K562 (cell line): ENCODE measurements around the gene PHYHIPL. TPM values are rescaled to one million over a fixed set of nuclear protein-coding genes. Genes with fewer than 3 reads are reported as not detected.

ENCODE experiments used
- ATAC-seq: fragments of 200-7000 bp; cut with Tn5 transposase; 3 replicates; pipeline ENCODE4 v1.9.1; 2020; ENCODE audit warnings: moderate library complexity
- BruUV-seq: library from RNA; stranded (reverse); fragments of 400-500 nt; replicated peaks from 2 replicates; lab custom pipeline; 2021; lab: Mats Ljungman, UMichigan
- CTCF ChIA-PET: fragments of 300-600 bp; formaldehyde crosslinking; extraction: SDS; loops from one replicate; lab custom pipeline; 2021; ENCODE audit warnings: low intra/inter-chr PET ratio; lab: Yijun Ruan, JAX
- POLR2A ChIA-PET: fragments of 300-600, 350-650 bp; sonication (Branson Sonifier 250); formaldehyde crosslinking; extraction: SDS; loops from one replicate; lab custom pipeline; 2021; ENCODE audit warnings: antibody characterized with exemption, inconsistent platforms; lab: Yijun Ruan, JAX
- DNase-seq, 4 experiments: peaks; one replicate each; pipeline versions ENCODE4 v3.0.0 to v3.0.0-alpha.2; 2011 to 2018; ENCODE audit warnings: low spot score in 3 of 4, mixed read lengths in 3 of 4; ENCODE audit errors: extremely low read depth in 1 of 4
- FAIRE-seq: peaks from 2 replicates; lab custom pipeline; 2011; peaks lifted over from hg19 to GRCh38; lab: Jason Lieb, UNC
- H2AFZ ChIP-seq: 2 replicates; pipeline ENCODE4 v1.6.0; 2011; ENCODE audit warnings: low read depth, low read length, control low read depth, inconsistent platforms
- H3K27ac ChIP-seq: fragments of 200-600 bp; 3 replicates; pipeline ENCODE4 v1.8.0; 2011; ENCODE audit warnings: low read depth, mild to moderate bottlenecking, control low read depth, inconsistent platforms, low read length, moderate library complexity, mixed read lengths; ENCODE audit errors: extremely low read depth
- H3K27me3 ChIP-seq, 2 experiments: fragments of 300-600 bp in 1 of 2; 2 replicates in 1 of 2; 3 replicates in 1 of 2; pipeline versions ENCODE4 v1.6.0 to v1.8.0; 2011; ENCODE audit warnings: inconsistent platforms in 2 of 2, low read length in 2 of 2, mild to moderate bottlenecking in 1 of 2, mixed read lengths in 1 of 2, moderate library complexity in 1 of 2; ENCODE audit not compliant: control insufficient read depth in 2 of 2, insufficient read depth in 2 of 2
- H3K36me3 ChIP-seq: fragments of 300-600 bp; 3 replicates; pipeline ENCODE4 v1.8.0; 2011; ENCODE audit warnings: mild to moderate bottlenecking, low read length, inconsistent platforms; ENCODE audit not compliant: control insufficient read depth, insufficient read depth
- H3K4me1 ChIP-seq, 2 experiments: fragments of 200-600 bp in 1 of 2; replicated peaks in 1 of 2; 2 replicates in 1 of 2; 3 replicates in 1 of 2; pipeline versions ENCODE4 v1.5.1 to v1.8.0; 2011; ENCODE audit warnings: inconsistent platforms in 2 of 2, low read length in 2 of 2, mild to moderate bottlenecking in 1 of 2, mixed read lengths in 1 of 2, moderate library complexity in 1 of 2; ENCODE audit not compliant: control insufficient read depth in 2 of 2, insufficient read depth in 2 of 2
- H3K4me2 ChIP-seq: 2 replicates; pipeline ENCODE4 v1.6.1; 2011; ENCODE audit warnings: low read length, control low read depth, inconsistent platforms, mixed read lengths; ENCODE audit not compliant: insufficient read depth
- H3K4me3 ChIP-seq: fragments of 200-600 bp; sonication (generic), shearing (Covaris generic); 2 replicates; pipeline ENCODE4 v1.5.1; 2016; ENCODE audit warnings: control low read depth, inconsistent platforms
- H3K79me2 ChIP-seq: fragments of 200-600 bp; 3 replicates; pipeline ENCODE4 v1.8.0; 2011; ENCODE audit warnings: low read length, inconsistent platforms; ENCODE audit not compliant: control insufficient read depth, insufficient read depth
- H3K9ac ChIP-seq, 2 experiments: 2 replicates each; pipeline versions ENCODE4 v1.6.0 to v1.6.1; 2011; ENCODE audit warnings: low read depth in 2 of 2, low read length in 2 of 2, control low read depth in 1 of 2, inconsistent platforms in 1 of 2, mild to moderate bottlenecking in 1 of 2, mixed read lengths in 1 of 2; ENCODE audit not compliant: insufficient read depth in 1 of 2
- H3K9me1 ChIP-seq: one replicate; pipeline ENCODE4 v1.6.0; 2011; ENCODE audit warnings: inconsistent platforms, mild to moderate bottlenecking, low read length, moderate library complexity; ENCODE audit not compliant: control insufficient read depth, insufficient read depth
- H3K9me3 ChIP-seq: replicated peaks from 2 replicates; pipeline ENCODE4 v1.5.1; 2011; ENCODE audit warnings: low read depth, low read length, inconsistent platforms; ENCODE audit not compliant: control insufficient read depth, insufficient read depth
- H4K20me1 ChIP-seq: replicated peaks from 2 replicates; pipeline ENCODE4 v1.6.1; 2011; ENCODE audit warnings: low read length, inconsistent platforms, mixed read lengths; ENCODE audit not compliant: control insufficient read depth, insufficient read depth
- COPS2 ChIP-seq: fragments of 450-650 bp; conservative IDR thresholded peaks from 2 replicates; pipeline ENCODE4 v1.6.1; 2016; ENCODE audit warnings: mild to moderate bottlenecking, moderate library complexity
- HNRNPK ChIP-seq: fragments of 200-400 bp; formaldehyde crosslinking; IDR thresholded peaks from one replicate; pipeline ENCODE4 v1.6.1; 2018; ENCODE audit warnings: mild to moderate bottlenecking, low read depth, low read length; ENCODE audit not compliant: poor library complexity, severe bottlenecking
- RBBP5 ChIP-seq: fragments of 200-600 bp; sonication (generic); IDR thresholded peaks from 2 replicates; pipeline ENCODE4 v1.6.1; 2012; ENCODE audit warnings: borderline replicate concordance, mild to moderate bottlenecking, low read length, control low read depth, inconsistent platforms; ENCODE audit not compliant: insufficient read depth, poor library complexity, severe bottlenecking
- RUNX1 ChIP-seq: sonication (generic); IDR thresholded peaks from 2 replicates; pipeline ENCODE4 v1.6.1; 2016; ENCODE audit warnings: antibody characterized with exemption, low read depth
- TCF3 ChIP-seq: sonication (generic); formaldehyde crosslinking; IDR thresholded peaks from 2 replicates; pipeline ENCODE4 v1.4.0; 2020; ENCODE audit warnings: mild to moderate bottlenecking, missing genetic modification reagents
- TRIM28 ChIP-seq: fragments of 450-650 bp; IDR thresholded peaks from 2 replicates; pipeline ENCODE4 v1.6.1; 2017
- ZNF134 ChIP-seq: fragments of 250-450 bp; sonication (Bioruptor Pico); conservative IDR thresholded peaks from 2 replicates; pipeline ENCODE4 v1.4.0; 2020
- ZNF175 ChIP-seq: fragments of 200-800 bp; sonication (Bioruptor generic); IDR thresholded peaks from 2 replicates; pipeline ENCODE4 v1.6.1; 2016; ENCODE audit warnings: low read depth, mild to moderate bottlenecking, missing genetic modification characterization, missing compliant biosample characterization
- ZNF507 ChIP-seq: conservative IDR thresholded peaks from 2 replicates; pipeline ENCODE4 v1.6.1; 2017; ENCODE audit warnings: missing genetic modification characterization, missing compliant biosample characterization
- ZNF668 ChIP-seq: fragments of 250-450 bp; sonication (Bioruptor Pico); IDR thresholded peaks from 2 replicates; pipeline ENCODE4 v1.8.0; 2022; ENCODE audit warnings: mild to moderate bottlenecking, inconsistent platforms
- WGBS: fragments of 100-300 bp; shearing (Covaris generic); methylation state at CpG from one replicate; pipeline ENCODE4 v1.1.6; 2016; ENCODE audit warnings: low coverage, mixed read lengths; ENCODE audit not compliant: insufficient coverage; ENCODE audit errors: missing lambda C conversion rate; 5-methylcytosine and 5-hydroxymethylcytosine counted together
- in situ Hi-C: fragments of 300-500 bp; cut with MboI; formaldehyde crosslinking; loops from 4 replicates; pipeline ENCODE4 v1.15.0; 2018; ENCODE audit warnings: inconsistent platforms, mixed read lengths
- intact Hi-C: fragments of 100-400 bp; cut with micrococcal nuclease; formaldehyde crosslinking; loops from 2 replicates; pipeline ENCODE4 v1.14.2; 2022
- polyA plus RNA-seq, 8 experiments: library from polyadenylated mRNA; depleted of rRNA in 4 of 8; stranded (reverse) in 5 of 8; unstranded in 3 of 8; fragments of >200 nt; fragmentation: Nextera tagmentation in 2 of 8; fragmentation: Illumina TruSeq in 1 of 8; extraction: Ambion mirVana in 2 of 8; extraction: Trizol in 1 of 8; gene quantifications; 2 replicates each; pipeline versions ENCODE4 v1.2.1 to v1.2.3, GENCODE V29; 2011 to 2014; ENCODE audit warnings: inconsistent platforms in 1 of 8, missing spikeins in 1 of 8
- total RNA-seq, 7 experiments: library from RNA; depleted of rRNA in 6 of 7; stranded (reverse); fragments of >200 nt in 6 of 7; fragmentation: Illumina TruSeq in 2 of 7; extraction: Trizol in 2 of 7; gene quantifications; 2 replicates each; pipeline versions ENCODE4 v1.2.1 to v1.2.3, GENCODE V29; 2011 to 2021; ENCODE audit warnings: low replicate concordance in 1 of 7
- TF ChIP-seq, protein P1 (sequence below): sonication (generic); formaldehyde crosslinking; IDR thresholded peaks from 2 replicates; pipeline ENCODE4 v1.8.0; 2023; ENCODE audit warnings: missing genetic modification reagents, mild to moderate bottlenecking, borderline replicate concordance

Gene PHYHIPL
- total and polyA plus RNA-seq, 9 of the 15 experiments (the other 6 are each of a cell fraction or from before 2014, with no cell fraction given), result not detected

DNA sequence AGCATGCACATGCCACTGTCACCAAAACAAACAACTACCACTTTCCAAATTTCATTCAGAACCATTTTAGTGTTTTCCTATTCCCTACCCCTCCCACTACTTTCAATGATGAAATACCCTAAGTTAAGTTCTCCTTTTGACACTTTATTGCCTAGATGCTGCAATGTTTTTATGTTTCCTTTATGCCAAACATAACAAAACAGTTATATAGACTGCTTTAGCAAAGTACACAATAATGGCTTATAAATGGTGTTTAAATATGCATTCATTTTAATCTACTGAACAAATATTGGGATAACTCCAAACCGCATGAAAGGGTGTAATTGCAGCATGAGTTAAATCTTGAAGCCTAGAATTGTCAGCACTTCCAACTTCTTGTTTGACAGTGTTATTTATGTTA is 69.2 kb downstream of the PHYHIPL start:
- Histone ChIP-seq H3K4me1 (no peaks in the 10 kb centered on the region), H4K20me1 (no peaks in the 10 kb centered on the region), H2AFZ (no peak overlapping the region), H3K27me3 (no peaks in the 10 kb centered on the region), H3K79me2 (no peaks in the 10 kb centered on the region), H3K9me3 (no peaks in the 10 kb centered on the region), H3K9ac (no peak overlapping the region), H3K4me3 (no peak overlapping the region), H3K9me1 (no peaks in the 10 kb centered on the region), H3K4me2 (no peak overlapping the region), H3K27ac (no peak overlapping the region), H3K36me3 (no peaks in the 10 kb centered on the region)
- DNase-seq (no peak), ATAC-seq (no peak), FAIRE-seq (no peak)
- intact Hi-C loops, result loop anchor here (10.0 kb wide), 1 partner anchor 779 kb away; no protein-coding TSS in a partner anchor
- WGBS, result 0% methylated on average over 1 of the region's 1 CpG
- ChIA-PET POLR2A (no interaction called here), CTCF (no interaction called here)
- in situ Hi-C loops, result no loop called here
- TF ChIP-seq ZNF134 (CRISPR knock-in tag) (no peak), ZNF507 (no peak), RUNX1 (no peak)
- BruUV-seq, result no TSS peak

GRCh38 chr10:59252491-59252890 is 76.0 kb downstream of the PHYHIPL start:
- DNase-seq (no peak), ATAC-seq (no peak), FAIRE-seq (no peak)
- ChIA-PET POLR2A (no interaction called here), CTCF (no interaction called here)
- no TSS peak for BruUV-seq
- H3K36me3 ChIP-seq, result no peaks in the 10 kb centered on the region
- no peaks in the 10 kb centered on the region for H3K9me1 ChIP-seq
- no peak overlapping the region for H3K9ac ChIP-seq
- in situ Hi-C loops (no loop called here), intact Hi-C loops (no loop called here)
- H3K4me2 ChIP-seq, result no peak overlapping the region
- H3K27ac ChIP-seq, result no peak overlapping the region
- no peaks in the 10 kb centered on the region for H3K9me3 ChIP-seq
- H4K20me1 ChIP-seq, result no peaks in the 10 kb centered on the region
- no peak overlapping the region for H3K4me3 ChIP-seq
- no peaks in the 10 kb centered on the region for H3K79me2 ChIP-seq
- H3K27me3 ChIP-seq, result no peaks in the 10 kb centered on the region
- no peaks in the 10 kb centered on the region for H3K4me1 ChIP-seq
- H2AFZ ChIP-seq, result no peak overlapping the region
- TF ChIP-seq, protein P1, sequence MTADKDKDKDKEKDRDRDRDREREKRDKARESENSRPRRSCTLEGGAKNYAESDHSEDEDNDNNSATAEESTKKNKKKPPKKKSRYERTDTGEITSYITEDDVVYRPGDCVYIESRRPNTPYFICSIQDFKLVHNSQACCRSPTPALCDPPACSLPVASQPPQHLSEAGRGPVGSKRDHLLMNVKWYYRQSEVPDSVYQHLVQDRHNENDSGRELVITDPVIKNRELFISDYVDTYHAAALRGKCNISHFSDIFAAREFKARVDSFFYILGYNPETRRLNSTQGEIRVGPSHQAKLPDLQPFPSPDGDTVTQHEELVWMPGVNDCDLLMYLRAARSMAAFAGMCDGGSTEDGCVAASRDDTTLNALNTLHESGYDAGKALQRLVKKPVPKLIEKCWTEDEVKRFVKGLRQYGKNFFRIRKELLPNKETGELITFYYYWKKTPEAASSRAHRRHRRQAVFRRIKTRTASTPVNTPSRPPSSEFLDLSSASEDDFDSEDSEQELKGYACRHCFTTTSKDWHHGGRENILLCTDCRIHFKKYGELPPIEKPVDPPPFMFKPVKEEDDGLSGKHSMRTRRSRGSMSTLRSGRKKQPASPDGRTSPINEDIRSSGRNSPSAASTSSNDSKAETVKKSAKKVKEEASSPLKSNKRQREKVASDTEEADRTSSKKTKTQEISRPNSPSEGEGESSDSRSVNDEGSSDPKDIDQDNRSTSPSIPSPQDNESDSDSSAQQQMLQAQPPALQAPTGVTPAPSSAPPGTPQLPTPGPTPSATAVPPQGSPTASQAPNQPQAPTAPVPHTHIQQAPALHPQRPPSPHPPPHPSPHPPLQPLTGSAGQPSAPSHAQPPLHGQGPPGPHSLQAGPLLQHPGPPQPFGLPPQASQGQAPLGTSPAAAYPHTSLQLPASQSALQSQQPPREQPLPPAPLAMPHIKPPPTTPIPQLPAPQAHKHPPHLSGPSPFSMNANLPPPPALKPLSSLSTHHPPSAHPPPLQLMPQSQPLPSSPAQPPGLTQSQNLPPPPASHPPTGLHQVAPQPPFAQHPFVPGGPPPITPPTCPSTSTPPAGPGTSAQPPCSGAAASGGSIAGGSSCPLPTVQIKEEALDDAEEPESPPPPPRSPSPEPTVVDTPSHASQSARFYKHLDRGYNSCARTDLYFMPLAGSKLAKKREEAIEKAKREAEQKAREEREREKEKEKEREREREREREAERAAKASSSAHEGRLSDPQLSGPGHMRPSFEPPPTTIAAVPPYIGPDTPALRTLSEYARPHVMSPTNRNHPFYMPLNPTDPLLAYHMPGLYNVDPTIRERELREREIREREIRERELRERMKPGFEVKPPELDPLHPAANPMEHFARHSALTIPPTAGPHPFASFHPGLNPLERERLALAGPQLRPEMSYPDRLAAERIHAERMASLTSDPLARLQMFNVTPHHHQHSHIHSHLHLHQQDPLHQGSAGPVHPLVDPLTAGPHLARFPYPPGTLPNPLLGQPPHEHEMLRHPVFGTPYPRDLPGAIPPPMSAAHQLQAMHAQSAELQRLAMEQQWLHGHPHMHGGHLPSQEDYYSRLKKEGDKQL (CRISPR knock-in tag), result no peak
- TF ChIP-seq ZNF175 (CRISPR knock-in tag) (no peak), RBBP5 (no peak), TRIM28 (no peak), TCF3 (CRISPR knock-in tag) (no peak), HNRNPK (no peak), ZNF668 (CRISPR knock-in tag) (no peak), COPS2 (no peak)
